PC-9 (cell line): ENCODE measurements around the gene MB21D2.

Experiments
- EZH2 ChIP-seq: fragments of 200-600 bp; sonication (generic); IDR thresholded peaks from 2 replicates; pipeline ENCODE4 v1.8.0; 2017; ENCODE audit warnings: antibody characterized with exemption, low read depth
- TF ChIP-seq, protein P1 (sequence below): fragments of 200-600 bp; sonication (generic); conservative IDR thresholded peaks from 2 replicates; pipeline ENCODE4 v1.6.1; 2017; ENCODE audit warnings: mixed run types, antibody characterized with exemption, mild to moderate bottlenecking, moderate library complexity

DNA sequence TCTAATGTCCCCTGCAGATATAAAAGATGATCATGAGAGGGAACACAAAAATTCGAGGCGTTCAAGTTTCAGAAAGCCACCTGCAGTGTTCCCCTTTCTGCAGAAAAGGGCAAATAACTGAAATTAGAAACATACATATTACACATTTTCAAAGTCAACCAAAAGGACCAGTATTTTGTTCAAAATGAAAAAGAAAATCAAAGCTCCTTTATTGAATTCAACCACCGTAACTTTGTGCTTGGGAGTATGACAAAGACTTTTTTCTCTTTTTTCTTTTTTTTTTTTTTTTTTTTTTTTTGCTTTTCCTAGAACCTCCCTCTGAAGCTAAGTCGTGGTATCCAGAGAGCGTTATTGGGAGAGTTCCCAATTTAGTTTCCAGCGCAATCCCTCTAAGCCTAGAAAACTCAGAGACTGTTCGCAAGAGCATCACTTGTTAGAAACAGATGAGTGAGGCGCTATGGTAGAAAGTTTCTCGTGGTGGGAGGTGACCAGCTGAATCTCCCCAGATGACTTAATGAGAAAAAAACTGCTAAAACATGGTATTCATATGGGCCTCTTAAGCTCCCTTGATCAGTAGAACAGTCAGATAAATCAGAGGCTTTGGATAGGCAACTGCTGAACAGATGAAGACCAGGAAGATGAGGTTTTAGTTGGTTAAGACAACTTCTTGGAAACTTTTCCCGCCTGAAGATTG, 77.4 kb downstream of the MB21D2 start:
- TF ChIP-seq, protein P1, sequence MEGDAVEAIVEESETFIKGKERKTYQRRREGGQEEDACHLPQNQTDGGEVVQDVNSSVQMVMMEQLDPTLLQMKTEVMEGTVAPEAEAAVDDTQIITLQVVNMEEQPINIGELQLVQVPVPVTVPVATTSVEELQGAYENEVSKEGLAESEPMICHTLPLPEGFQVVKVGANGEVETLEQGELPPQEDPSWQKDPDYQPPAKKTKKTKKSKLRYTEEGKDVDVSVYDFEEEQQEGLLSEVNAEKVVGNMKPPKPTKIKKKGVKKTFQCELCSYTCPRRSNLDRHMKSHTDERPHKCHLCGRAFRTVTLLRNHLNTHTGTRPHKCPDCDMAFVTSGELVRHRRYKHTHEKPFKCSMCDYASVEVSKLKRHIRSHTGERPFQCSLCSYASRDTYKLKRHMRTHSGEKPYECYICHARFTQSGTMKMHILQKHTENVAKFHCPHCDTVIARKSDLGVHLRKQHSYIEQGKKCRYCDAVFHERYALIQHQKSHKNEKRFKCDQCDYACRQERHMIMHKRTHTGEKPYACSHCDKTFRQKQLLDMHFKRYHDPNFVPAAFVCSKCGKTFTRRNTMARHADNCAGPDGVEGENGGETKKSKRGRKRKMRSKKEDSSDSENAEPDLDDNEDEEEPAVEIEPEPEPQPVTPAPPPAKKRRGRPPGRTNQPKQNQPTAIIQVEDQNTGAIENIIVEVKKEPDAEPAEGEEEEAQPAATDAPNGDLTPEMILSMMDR: no peak
- no peak for TF ChIP-seq EZH2
